Measurements from ENCODE around the gene ILF3. TPM values are rescaled to one million over a fixed set of nuclear protein-coding genes. Genes with fewer than 3 reads are reported as not detected.

Gene ILF3
- total and polyA plus RNA-seq, 2 of the 13 experiments (the other 11 are each of a cell fraction or from before 2014, with no cell fraction given): 120 to 173 TPM

- TF ChIP-seq, protein P1, sequence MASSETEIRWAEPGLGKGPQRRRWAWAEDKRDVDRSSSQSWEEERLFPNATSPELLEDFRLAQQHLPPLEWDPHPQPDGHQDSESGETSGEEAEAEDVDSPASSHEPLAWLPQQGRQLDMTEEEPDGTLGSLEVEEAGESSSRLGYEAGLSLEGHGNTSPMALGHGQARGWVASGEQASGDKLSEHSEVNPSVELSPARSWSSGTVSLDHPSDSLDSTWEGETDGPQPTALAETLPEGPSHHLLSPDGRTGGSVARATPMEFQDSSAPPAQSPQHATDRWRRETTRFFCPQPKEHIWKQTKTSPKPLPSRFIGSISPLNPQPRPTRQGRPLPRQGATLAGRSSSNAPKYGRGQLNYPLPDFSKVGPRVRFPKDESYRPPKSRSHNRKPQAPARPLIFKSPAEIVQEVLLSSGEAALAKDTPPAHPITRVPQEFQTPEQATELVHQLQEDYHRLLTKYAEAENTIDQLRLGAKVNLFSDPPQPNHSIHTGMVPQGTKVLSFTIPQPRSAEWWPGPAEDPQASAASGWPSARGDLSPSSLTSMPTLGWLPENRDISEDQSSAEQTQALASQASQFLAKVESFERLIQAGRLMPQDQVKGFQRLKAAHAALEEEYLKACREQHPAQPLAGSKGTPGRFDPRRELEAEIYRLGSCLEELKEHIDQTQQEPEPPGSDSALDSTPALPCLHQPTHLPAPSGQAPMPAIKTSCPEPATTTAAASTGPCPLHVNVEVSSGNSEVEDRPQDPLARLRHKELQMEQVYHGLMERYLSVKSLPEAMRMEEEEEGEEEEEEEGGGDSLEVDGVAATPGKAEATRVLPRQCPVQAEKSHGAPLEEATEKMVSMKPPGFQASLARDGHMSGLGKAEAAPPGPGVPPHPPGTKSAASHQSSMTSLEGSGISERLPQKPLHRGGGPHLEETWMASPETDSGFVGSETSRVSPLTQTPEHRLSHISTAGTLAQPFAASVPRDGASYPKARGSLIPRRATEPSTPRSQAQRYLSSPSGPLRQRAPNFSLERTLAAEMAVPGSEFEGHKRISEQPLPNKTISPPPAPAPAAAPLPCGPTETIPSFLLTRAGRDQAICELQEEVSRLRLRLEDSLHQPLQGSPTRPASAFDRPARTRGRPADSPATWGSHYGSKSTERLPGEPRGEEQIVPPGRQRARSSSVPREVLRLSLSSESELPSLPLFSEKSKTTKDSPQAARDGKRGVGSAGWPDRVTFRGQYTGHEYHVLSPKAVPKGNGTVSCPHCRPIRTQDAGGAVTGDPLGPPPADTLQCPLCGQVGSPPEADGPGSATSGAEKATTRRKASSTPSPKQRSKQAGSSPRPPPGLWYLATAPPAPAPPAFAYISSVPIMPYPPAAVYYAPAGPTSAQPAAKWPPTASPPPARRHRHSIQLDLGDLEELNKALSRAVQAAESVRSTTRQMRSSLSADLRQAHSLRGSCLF (CRISPR knock-in tag; IDR thresholded peaks at IDR 0.05; ENCODE audit: borderline replicate concordance): no peak
- TF ChIP-seq ZNF766 (CRISPR knock-in tag; IDR thresholded peaks at IDR 0.05; ENCODE audit: borderline replicate concordance) (peak; percentile 88), MED8 (CRISPR knock-in tag; IDR thresholded peaks at IDR 0.05; ENCODE audit: insufficient replicate concordance) (peak; percentile 32), ZNF639 (CRISPR knock-in tag; conservative IDR thresholded peaks at IDR 0.05) (peak; percentile 95), HOXA9 (CRISPR knock-in tag; IDR thresholded peaks at IDR 0.05; ENCODE audit: borderline replicate concordance) (no peak), ZNF558 (CRISPR knock-in tag; IDR thresholded peaks at IDR 0.05; ENCODE audit: borderline replicate concordance) (peak; percentile 66; the same call in 1 of the 2 replicates), KAT8 (CRISPR knock-in tag; IDR thresholded peaks at IDR 0.05) (peak; percentile 98), ZNF790 (CRISPR knock-in tag; IDR thresholded peaks at IDR 0.05; ENCODE audit: borderline replicate concordance) (peak; percentile 54; the same call in 1 of the 2 replicates), MTF1 (CRISPR knock-in tag; IDR thresholded peaks at IDR 0.05) (no peak; the same call in 1 of the 2 replicates), NFIB (CRISPR knock-in tag; IDR thresholded peaks at IDR 0.05; ENCODE audit: borderline replicate concordance) (no peak), MTA3 (CRISPR knock-in tag; IDR thresholded peaks at IDR 0.05) (no peak), ZNF496 (CRISPR knock-in tag; IDR thresholded peaks at IDR 0.05; ENCODE audit: insufficient replicate concordance) (no peak), HNRNPL (IDR thresholded peaks at IDR 0.05; ENCODE audit: low read depth, low read length) (no peak; the same call in 1 of the 2 replicates), BORCS8-MEF2B (CRISPR knock-in tag; IDR thresholded peaks at IDR 0.05) (0 out of 2 replicates have a peak, but pooled peaks have one; percentile 81), GPBP1L1 (CRISPR knock-in tag; IDR thresholded peaks at IDR 0.05) (no peak)
- TF ChIP-seq, protein P2, sequence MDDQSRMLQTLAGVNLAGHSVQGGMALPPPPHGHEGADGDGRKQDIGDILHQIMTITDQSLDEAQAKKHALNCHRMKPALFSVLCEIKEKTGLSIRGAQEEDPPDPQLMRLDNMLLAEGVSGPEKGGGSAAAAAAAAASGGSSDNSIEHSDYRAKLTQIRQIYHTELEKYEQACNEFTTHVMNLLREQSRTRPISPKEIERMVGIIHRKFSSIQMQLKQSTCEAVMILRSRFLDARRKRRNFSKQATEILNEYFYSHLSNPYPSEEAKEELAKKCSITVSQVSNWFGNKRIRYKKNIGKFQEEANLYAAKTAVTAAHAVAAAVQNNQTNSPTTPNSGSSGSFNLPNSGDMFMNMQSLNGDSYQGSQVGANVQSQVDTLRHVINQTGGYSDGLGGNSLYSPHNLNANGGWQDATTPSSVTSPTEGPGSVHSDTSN (CRISPR knock-in tag; IDR thresholded peaks at IDR 0.05; ENCODE audit: borderline replicate concordance): no peak
- TF ChIP-seq, protein P3, sequence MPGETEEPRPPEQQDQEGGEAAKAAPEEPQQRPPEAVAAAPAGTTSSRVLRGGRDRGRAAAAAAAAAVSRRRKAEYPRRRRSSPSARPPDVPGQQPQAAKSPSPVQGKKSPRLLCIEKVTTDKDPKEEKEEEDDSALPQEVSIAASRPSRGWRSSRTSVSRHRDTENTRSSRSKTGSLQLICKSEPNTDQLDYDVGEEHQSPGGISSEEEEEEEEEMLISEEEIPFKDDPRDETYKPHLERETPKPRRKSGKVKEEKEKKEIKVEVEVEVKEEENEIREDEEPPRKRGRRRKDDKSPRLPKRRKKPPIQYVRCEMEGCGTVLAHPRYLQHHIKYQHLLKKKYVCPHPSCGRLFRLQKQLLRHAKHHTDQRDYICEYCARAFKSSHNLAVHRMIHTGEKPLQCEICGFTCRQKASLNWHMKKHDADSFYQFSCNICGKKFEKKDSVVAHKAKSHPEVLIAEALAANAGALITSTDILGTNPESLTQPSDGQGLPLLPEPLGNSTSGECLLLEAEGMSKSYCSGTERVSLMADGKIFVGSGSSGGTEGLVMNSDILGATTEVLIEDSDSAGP (CRISPR knock-in tag; IDR thresholded peaks at IDR 0.05; ENCODE audit: borderline replicate concordance): peak; percentile 81; the same call in 1 of the 2 replicates
These were observed at the start of gene ILF3 (continued) for GRCh38 chr19:10653732-10654609.

Data from HepG2 (cell line).